ENCODE results near the gene ATP9B.

ATP9B gene

GRCh38 chr18:79395761-79396404 lies 326.7 kb downstream of the ATP9B start, which contains the start of gene NFATC1:
TSS of gene NFATC1 (plus strand) at chr18:79395930. CDS start at chr18:79396225, 295 bp downstream.
- DNase-seq (ENCODE audit: low read depth in 2 of 3, low spot score in 2 of 3) = peak; percentile 60 to 68 (median 67)

- DNase-seq (ENCODE audit: low read depth in 2 of 3, low spot score in 2 of 3) = no peak
Observed at GRCh38 chr18:79396431-79397246, 327.4 kb downstream of the ATP9B start.

- DNase-seq (ENCODE audit: low read depth in 2 of 3, low spot score in 2 of 3) = no peak
Observed at GRCh38 chr18:79397247-79397829, 328.1 kb downstream of the ATP9B start.

GRCh38 chr18:79397830-79398761 lies 328.9 kb downstream of the ATP9B start:
- DNase-seq (ENCODE audit: low read depth in 2 of 3, low spot score in 2 of 3) = no peak

- peak in 1 of 3 experiments; percentile 24 for DNase-seq (ENCODE audit: low read depth in 2 of 3, low spot score in 2 of 3)
Observed at GRCh38 chr18:79399275-79400081, 330.3 kb downstream of the ATP9B start.

- no peak for DNase-seq (ENCODE audit: low read depth in 2 of 3, low spot score in 2 of 3)
Observed at GRCh38 chr18:79400091-79400590, 330.9 kb downstream of the ATP9B start.

GRCh38 chr18:79400591-79401381 lies 331.6 kb downstream of the ATP9B start:
- no peak for DNase-seq (ENCODE audit: low read depth in 2 of 3, low spot score in 2 of 3)

GRCh38 chr18:79401494-79402208 lies 332.5 kb downstream of the ATP9B start:
- no peak for DNase-seq (ENCODE audit: low read depth in 2 of 3, low spot score in 2 of 3)

GRCh38 chr18:79402209-79402576 lies 333.0 kb downstream of the ATP9B start:
- no peak for DNase-seq (ENCODE audit: low read depth in 2 of 3, low spot score in 2 of 3)

GRCh38 chr18:79402977-79403722 lies 334.0 kb downstream of the ATP9B start:
- DNase-seq (ENCODE audit: low read depth in 2 of 3, low spot score in 2 of 3) = no peak

GRCh38 chr18:79403723-79404566 lies 334.8 kb downstream of the ATP9B start:
- DNase-seq (ENCODE audit: low read depth in 2 of 3, low spot score in 2 of 3) = no peak

- no peak for DNase-seq (ENCODE audit: low read depth in 2 of 3, low spot score in 2 of 3)
Observed at GRCh38 chr18:79404567-79404910, 335.3 kb downstream of the ATP9B start.

GRCh38 chr18:79405019-79405780 lies 336.0 kb downstream of the ATP9B start:
- DNase-seq (ENCODE audit: low read depth in 2 of 3, low spot score in 2 of 3) = no peak

- peak; percentile 49 to 63 (median 54) for DNase-seq (ENCODE audit: low read depth in 2 of 3, low spot score in 2 of 3)
Observed at GRCh38 chr18:79405781-79406575, 336.8 kb downstream of the ATP9B start.

- no peak for DNase-seq (ENCODE audit: low read depth in 2 of 3, low spot score in 2 of 3)
Observed at GRCh38 chr18:79406708-79407107, 337.5 kb downstream of the ATP9B start.

Measured in activated CD8-positive, alpha-beta memory T cell treated with anti-CD3 and anti-CD28 coated beads for 48 hours (primary cell).